Measurements from ENCODE around the gene COLEC12. TPM values are rescaled to one million over a fixed set of nuclear protein-coding genes. Genes with fewer than 3 reads are reported as not detected.

COLEC12 gene
- total RNA-seq, 1 experiment from 2014 or later = not detected

DNA sequence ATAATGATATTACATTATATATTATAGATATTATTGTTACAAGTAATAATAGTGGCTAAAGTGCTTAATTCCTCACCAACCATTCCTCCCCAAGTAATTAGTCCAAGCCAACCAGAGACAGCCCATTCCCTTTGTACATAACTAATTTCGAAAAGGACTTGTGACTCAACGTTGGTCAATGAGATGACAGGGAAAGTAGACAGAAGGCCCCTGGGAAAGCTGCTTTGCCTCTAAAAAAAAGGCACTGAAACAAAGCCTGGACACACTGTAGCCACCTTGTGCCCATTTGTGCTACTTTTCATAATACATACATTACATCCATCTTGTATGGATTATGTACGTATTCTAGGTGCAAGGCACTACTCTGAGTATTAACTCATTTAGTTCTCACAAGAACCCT is 28.8 kb downstream of the COLEC12 start (continued):
- no peak for TF ChIP-seq TCF7L2 (IDR thresholded peaks at IDR 0.05; ENCODE audit: borderline replicate concordance, extremely low read depth, insufficient read depth, insufficient read length)
- TF ChIP-seq, protein P1, sequence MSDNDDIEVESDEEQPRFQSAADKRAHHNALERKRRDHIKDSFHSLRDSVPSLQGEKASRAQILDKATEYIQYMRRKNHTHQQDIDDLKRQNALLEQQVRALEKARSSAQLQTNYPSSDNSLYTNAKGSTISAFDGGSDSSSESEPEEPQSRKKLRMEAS (IDR thresholded peaks at IDR 0.05) = no peak
- TF ChIP-seq SP1 (IDR thresholded peaks at IDR 0.05; ENCODE audit: low read depth) = no peak
- TF ChIP-seq RAD21 (IDR thresholded peaks at IDR 0.05; ENCODE audit: low read depth) = no peak
- TF ChIP-seq, protein P2, sequence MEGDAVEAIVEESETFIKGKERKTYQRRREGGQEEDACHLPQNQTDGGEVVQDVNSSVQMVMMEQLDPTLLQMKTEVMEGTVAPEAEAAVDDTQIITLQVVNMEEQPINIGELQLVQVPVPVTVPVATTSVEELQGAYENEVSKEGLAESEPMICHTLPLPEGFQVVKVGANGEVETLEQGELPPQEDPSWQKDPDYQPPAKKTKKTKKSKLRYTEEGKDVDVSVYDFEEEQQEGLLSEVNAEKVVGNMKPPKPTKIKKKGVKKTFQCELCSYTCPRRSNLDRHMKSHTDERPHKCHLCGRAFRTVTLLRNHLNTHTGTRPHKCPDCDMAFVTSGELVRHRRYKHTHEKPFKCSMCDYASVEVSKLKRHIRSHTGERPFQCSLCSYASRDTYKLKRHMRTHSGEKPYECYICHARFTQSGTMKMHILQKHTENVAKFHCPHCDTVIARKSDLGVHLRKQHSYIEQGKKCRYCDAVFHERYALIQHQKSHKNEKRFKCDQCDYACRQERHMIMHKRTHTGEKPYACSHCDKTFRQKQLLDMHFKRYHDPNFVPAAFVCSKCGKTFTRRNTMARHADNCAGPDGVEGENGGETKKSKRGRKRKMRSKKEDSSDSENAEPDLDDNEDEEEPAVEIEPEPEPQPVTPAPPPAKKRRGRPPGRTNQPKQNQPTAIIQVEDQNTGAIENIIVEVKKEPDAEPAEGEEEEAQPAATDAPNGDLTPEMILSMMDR (IDR thresholded peaks at IDR 0.05 in 2 of 3, conservative IDR thresholded peaks at IDR 0.05 in 1 of 3; ENCODE audit: borderline replicate concordance in 1 of 3, insufficient read depth in 1 of 3, low read depth in 2 of 3, low read length in 2 of 3) = no peak
- no peak for TF ChIP-seq ZFX (IDR thresholded peaks at IDR 0.05)
- no peak for TF ChIP-seq JUND (IDR thresholded peaks at IDR 0.05)
- TF ChIP-seq CEBPB (IDR thresholded peaks at IDR 0.05; ENCODE audit: low read depth) = no peak
- TF ChIP-seq POLR2AphosphoS5 (IDR thresholded peaks at IDR 0.05; ENCODE audit: low read depth, low read length) = no peak

DNA sequence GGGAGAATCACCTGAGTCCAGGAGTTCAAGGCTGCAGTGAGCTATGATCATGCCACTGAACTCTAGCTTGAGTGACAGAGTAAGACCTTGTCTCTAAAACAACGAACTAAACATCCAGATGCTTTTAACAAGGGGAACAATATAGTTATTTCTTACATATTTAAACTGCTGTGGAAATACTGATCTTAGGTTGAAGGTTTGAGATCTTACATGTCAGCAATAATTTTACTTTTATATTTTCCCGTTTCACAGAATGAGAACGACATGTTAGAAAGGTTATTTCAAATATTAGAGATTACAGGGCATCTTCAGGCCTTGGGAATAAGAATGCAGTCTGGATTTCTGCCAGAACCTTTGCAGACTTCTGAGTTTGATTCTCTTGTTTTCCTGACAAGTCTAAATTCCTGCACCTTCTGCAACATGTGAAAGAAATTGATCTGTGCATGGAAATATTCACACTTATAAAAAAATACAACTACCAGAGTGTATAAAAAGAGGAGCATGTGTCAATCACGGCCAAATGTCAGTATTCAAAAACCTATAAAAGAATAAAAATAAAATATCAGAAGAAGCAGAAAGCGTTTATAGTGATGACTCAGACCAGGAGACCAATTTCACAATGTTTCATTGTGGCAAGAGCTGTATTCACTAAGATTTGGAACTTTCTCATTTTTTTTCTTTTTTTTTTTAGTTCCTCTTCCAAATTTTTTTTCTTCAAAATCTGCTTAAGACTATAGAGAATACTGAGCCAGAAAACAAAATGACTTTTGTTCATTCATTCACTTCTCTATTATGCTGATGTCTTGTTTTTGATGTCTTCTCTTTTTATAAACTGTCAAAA is 29.6 kb downstream of the COLEC12 start:
- DNase-seq (ENCODE audit: low read depth, low spot score) (no peak), ATAC-seq (no peak)
- H4K20me1 ChIP-seq (ENCODE audit: insufficient read depth) = no peaks in the 10 kb centered on the region
- no peak overlapping the region for H3K4me3 ChIP-seq (replicated peaks in 1 of 2; ENCODE audit: low read depth in 1 of 2, low read length in 2 of 2)
- ChIA-PET CTCF (no interaction called here), RAD21 (ENCODE audit: low non-redundant PET in 1 of 2, low total read pairs in 2 of 2, uncharacterized antibody in 2 of 2, unreplicated experiment in 2 of 2) (no interaction called here), POLR2A (no interaction called here)
- H3K79me2 ChIP-seq (ENCODE audit: insufficient read depth, low read length) = no peaks in the 10 kb centered on the region
- H3K9ac ChIP-seq (ENCODE audit: low read length) = no peak overlapping the region
- no peak overlapping the region for H3K4me2 ChIP-seq (ENCODE audit: low read length)
- peaks cover 0 to 7% of the 10 kb centered on the region in 2 experiments; a peak in 1 of 4 replicates for H3K4me1 ChIP-seq (ENCODE audit: control insufficient read depth in 1 of 2, insufficient read depth in 2 of 2, low read length in 2 of 2)
- no peak overlapping the region for H3K27ac ChIP-seq (ENCODE audit: low read depth, low read length)
- H3K9me2 ChIP-seq (ENCODE audit: insufficient read depth) = no peaks in the 10 kb centered on the region
- no TSS peak for BruUV-seq (replicated peaks)
- H3K9me3 ChIP-seq (ENCODE audit: control insufficient read depth in 1 of 2, insufficient read depth in 1 of 2, low read depth in 1 of 2, low read length in 2 of 2) = no peaks in the 10 kb centered on the region
- peaks cover 6% of the 10 kb centered on the region; the same call in 1 of the 2 replicates for H3K27me3 ChIP-seq (ENCODE audit: insufficient read depth, low read length)
- no peak overlapping the region for H2AFZ ChIP-seq (ENCODE audit: low read depth, low read length, poor library complexity, severe bottlenecking)
- TF ChIP-seq EZH2 (IDR thresholded peaks at IDR 0.05) (no peak), SIN3A (IDR thresholded peaks at IDR 0.05; ENCODE audit: low read depth) (no peak), RAD21 (IDR thresholded peaks at IDR 0.05; ENCODE audit: low read depth) (no peak), POLR2AphosphoS5 (IDR thresholded peaks at IDR 0.05; ENCODE audit: low read depth, low read length) (no peak), SRF (IDR thresholded peaks at IDR 0.05; ENCODE audit: low read depth) (no peak), EZH2phosphoT487 (IDR thresholded peaks at IDR 0.05; ENCODE audit: borderline replicate concordance) (no peak), CBX3 (IDR thresholded peaks at IDR 0.05; ENCODE audit: low read depth) (no peak), EGR1 (IDR thresholded peaks at IDR 0.05; ENCODE audit: low read depth) (no peak), ELF1 (IDR thresholded peaks at IDR 0.05; ENCODE audit: borderline replicate concordance, low read depth) (no peak)
- TF ChIP-seq, protein P2 (IDR thresholded peaks at IDR 0.05 in 2 of 3, conservative IDR thresholded peaks at IDR 0.05 in 1 of 3; ENCODE audit: borderline replicate concordance in 1 of 3, insufficient read depth in 1 of 3, low read depth in 2 of 3, low read length in 2 of 3) = no peak
- intact Hi-C loops (cut with micrococcal nuclease) = no loop called here
- H3K36me3 ChIP-seq (ENCODE audit: control insufficient read depth in 1 of 2, insufficient read depth in 2 of 2, low read length in 2 of 2) = no peaks in the 10 kb centered on the region

All from HCT116 (cell line).